GM19395 (cell line): Measurements from ENCODE around the gene CMIP.
"Not testable (repeated sequence)": the region's sequence is repeated elsewhere in the genome, so short reads cannot be mapped to it uniquely, and the experiment has no call there.

Source experiments
- ATAC-seq: cut with Tn5 transposase; IDR thresholded peaks from one replicate; pipeline ENCODE4 v1.9.1; 2021; ENCODE audit warnings: mild to moderate bottlenecking, moderate library complexity; ENCODE audit not compliant: unreplicated experiment

Gene CMIP

GRCh38 chr16:81444448-81445121 lies at the start of gene CMIP:
Gene CMIP, plus strand, starts transcription at chr16:81444808.
- ATAC-seq = peak; percentile 74

GRCh38 chr16:81394966-81395655 lies 49.5 kb upstream of the CMIP start:
- ATAC-seq = no peak

GRCh38 chr16:81397058-81397878 lies 47.3 kb upstream of the CMIP start:
- no peak for ATAC-seq

- ATAC-seq = no peak
These were observed 46.6 kb upstream of the CMIP start for GRCh38 chr16:81397879-81398520.

- no peak for ATAC-seq
These were observed 44.7 kb upstream of the CMIP start for GRCh38 chr16:81399909-81400308.

GRCh38 chr16:81401035-81401950 lies 43.3 kb upstream of the CMIP start:
- no peak for ATAC-seq

- no peak for ATAC-seq
These were observed 41.4 kb upstream of the CMIP start for GRCh38 chr16:81403208-81403600.

- ATAC-seq = peak; percentile 87
These were observed 40.8 kb upstream of the CMIP start for GRCh38 chr16:81403601-81404391.

- not testable (repeated sequence) for ATAC-seq
These were observed 39.6 kb upstream of the CMIP start for GRCh38 chr16:81405002-81405401.

- ATAC-seq = no peak
These were observed 38.9 kb upstream of the CMIP start for GRCh38 chr16:81405702-81406113.

- no peak for ATAC-seq
These were observed 36.1 kb upstream of the CMIP start for GRCh38 chr16:81408409-81408950.

GRCh38 chr16:81409016-81409556 lies 35.5 kb upstream of the CMIP start:
- no peak for ATAC-seq

GRCh38 chr16:81410643-81411293 lies 33.8 kb upstream of the CMIP start:
- ATAC-seq = no peak

GRCh38 chr16:81413245-81413990 lies 31.2 kb upstream of the CMIP start:
- ATAC-seq = no peak

GRCh38 chr16:81415751-81416150 lies 28.9 kb upstream of the CMIP start:
- ATAC-seq = no peak

GRCh38 chr16:81416749-81417148 lies 27.9 kb upstream of the CMIP start:
- no peak for ATAC-seq

GRCh38 chr16:81417210-81417609 lies 27.4 kb upstream of the CMIP start:
- ATAC-seq = no peak

- ATAC-seq = no peak
These were observed 24.8 kb upstream of the CMIP start for GRCh38 chr16:81419806-81420205.
